ENCODE measurements around the gene EFNB2.

Gene EFNB2

GRCh38 chr13:106443607-106444322 lies 91.7 kb downstream of the EFNB2 start:
- DNase-seq = no peak

GRCh38 chr13:106440866-106441265 lies 94.6 kb downstream of the EFNB2 start:
- peak; percentile 64 for DNase-seq
